ENCODE data around the gene PRR19.

Gene PRR19

GRCh38 chr19:42276284-42276683 is 25.6 kb upstream of the PRR19 start:
- Histone ChIP-seq H3K4me1 (ENCODE audit: insufficient read depth, poor library complexity, severe bottlenecking) (peaks cover 33% of the 10 kb centered on the region), H3K9me3 (ENCODE audit: severe bottlenecking) (no peaks in the 10 kb centered on the region), H3K27me3 (ENCODE audit: insufficient read depth, poor library complexity, severe bottlenecking) (no peaks in the 10 kb centered on the region), H3K4me3 (ENCODE audit: severe bottlenecking) (no peak overlapping the region), H3K36me3 (ENCODE audit: low read depth) (peaks cover 33% of the 10 kb centered on the region), H3K27ac (ENCODE audit: poor library complexity, severe bottlenecking) (peak overlapping the region; percentile 97)
- no peak for ATAC-seq (ENCODE audit: low read depth)
- TF ChIP-seq CTCF (IDR thresholded peaks at IDR 0.05; ENCODE audit: poor library complexity, severe bottlenecking), result no peak
- DNase-seq (ENCODE audit: low spot score), result no peak

- Histone ChIP-seq H3K27me3 (ENCODE audit: insufficient read depth, poor library complexity, severe bottlenecking) (no peaks in the 10 kb centered on the region), H3K36me3 (ENCODE audit: low read depth) (peaks cover 33% of the 10 kb centered on the region), H3K4me3 (ENCODE audit: severe bottlenecking) (no peak overlapping the region), H3K4me1 (ENCODE audit: insufficient read depth, poor library complexity, severe bottlenecking) (peaks cover 35% of the 10 kb centered on the region), H3K9me3 (ENCODE audit: severe bottlenecking) (no peaks in the 10 kb centered on the region), H3K27ac (ENCODE audit: poor library complexity, severe bottlenecking) (peak overlapping the region; percentile 97)
- ATAC-seq (ENCODE audit: low read depth) (no peak), DNase-seq (ENCODE audit: low spot score) (no peak)
- TF ChIP-seq CTCF (IDR thresholded peaks at IDR 0.05; ENCODE audit: poor library complexity, severe bottlenecking), result no peak
Observed at GRCh38 chr19:42276821-42277220, 25.1 kb upstream of the PRR19 start.

GRCh38 chr19:42277821-42278451 is 24.0 kb upstream of the PRR19 start:
- TF ChIP-seq CTCF (IDR thresholded peaks at IDR 0.05; ENCODE audit: poor library complexity, severe bottlenecking), result peak; percentile 23
- peak overlapping the region; percentile 3 for H3K4me3 ChIP-seq (ENCODE audit: severe bottlenecking)
- peak; percentile 47 for ATAC-seq (ENCODE audit: low read depth)
- H3K4me1 ChIP-seq (ENCODE audit: insufficient read depth, poor library complexity, severe bottlenecking), result peaks cover 44% of the 10 kb centered on the region
- peak overlapping the region; percentile 97 for H3K27ac ChIP-seq (ENCODE audit: poor library complexity, severe bottlenecking)
- DNase-seq (ENCODE audit: low spot score), result peak; percentile 86
- H3K36me3 ChIP-seq (ENCODE audit: low read depth), result peaks cover 33% of the 10 kb centered on the region
- H3K9me3 ChIP-seq (ENCODE audit: severe bottlenecking), result no peaks in the 10 kb centered on the region
- no peaks in the 10 kb centered on the region for H3K27me3 ChIP-seq (ENCODE audit: insufficient read depth, poor library complexity, severe bottlenecking)

GRCh38 chr19:42278452-42279154 is 23.3 kb upstream of the PRR19 start:
- H3K36me3 ChIP-seq (ENCODE audit: low read depth), result peaks cover 33% of the 10 kb centered on the region
- ATAC-seq (ENCODE audit: low read depth), result no peak
- peak overlapping the region; percentile 3 for H3K4me3 ChIP-seq (ENCODE audit: severe bottlenecking)
- no peak for DNase-seq (ENCODE audit: low spot score)
- no peak for TF ChIP-seq CTCF (IDR thresholded peaks at IDR 0.05; ENCODE audit: poor library complexity, severe bottlenecking)
- H3K4me1 ChIP-seq (ENCODE audit: insufficient read depth, poor library complexity, severe bottlenecking), result peaks cover 48% of the 10 kb centered on the region
- H3K27me3 ChIP-seq (ENCODE audit: insufficient read depth, poor library complexity, severe bottlenecking), result no peaks in the 10 kb centered on the region
- H3K9me3 ChIP-seq (ENCODE audit: severe bottlenecking), result no peaks in the 10 kb centered on the region
- peak overlapping the region; percentile 97 for H3K27ac ChIP-seq (ENCODE audit: poor library complexity, severe bottlenecking)

Measured in RWPE2 (cell line).